ENCODE data around the gene DZIP3. TPM values are rescaled to one million over a fixed set of nuclear protein-coding genes. Genes with fewer than 3 reads are reported as not detected.

DZIP3 gene
- total and polyA plus RNA-seq, 2 donors (not counting 1 experiment from before 2014, with no cell fraction given) = 11.0 to 26.4 TPM

GRCh38 chr3:108566599-108566998 is 22.9 kb upstream of the DZIP3 start:
- Histone ChIP-seq H3K27ac (ENCODE audit: insufficient read depth, low read length) (no peak overlapping the region), H4K20me1 (ENCODE audit: control insufficient read depth, extremely low read depth, insufficient read depth, low read length) (no peaks in the 10 kb centered on the region), H3K4me3 (replicated peaks in 1 of 4; ENCODE audit: control extremely low read depth in 1 of 4, insufficient read depth in 1 of 4, low read depth in 3 of 4, low read length in 4 of 4) (no peak overlapping the region), H3K9ac (ENCODE audit: insufficient read depth, low read length) (no peak overlapping the region), H3K27me3 (ENCODE audit: control insufficient read depth, insufficient read depth, low read length) (no peaks in the 10 kb centered on the region), H3K36me3 (ENCODE audit: control insufficient read depth, insufficient read depth, low read length) (no peaks in the 10 kb centered on the region), H3K79me2 (ENCODE audit: control insufficient read depth, insufficient read depth, low read length) (no peaks in the 10 kb centered on the region), H3K4me2 (ENCODE audit: extremely low read depth, insufficient read depth, low read length) (no peak overlapping the region), H3K4me1 (ENCODE audit: control insufficient read depth, extremely low read depth, insufficient read depth, low read length) (no peaks in the 10 kb centered on the region), H2AFZ (ENCODE audit: low read length) (no peak overlapping the region), H3K9me3 (ENCODE audit: control insufficient read depth, insufficient read depth, low read depth, low read length) (no peaks in the 10 kb centered on the region)
- TF ChIP-seq EZH2 (IDR thresholded peaks at IDR 0.05; ENCODE audit: low read length, missing control alignments) (no peak), CTCF (conservative IDR thresholded peaks at IDR 0.05 in 1 of 2, IDR thresholded peaks at IDR 0.05 in 1 of 2; ENCODE audit: low read depth in 1 of 2, low read length in 2 of 2) (no peak)
- no peak for DNase-seq (ENCODE audit: low read depth in 2 of 2)

GRCh38 chr3:108569336-108569735 is 20.2 kb upstream of the DZIP3 start:
- H4K20me1 ChIP-seq (ENCODE audit: control insufficient read depth, extremely low read depth, insufficient read depth, low read length) = no peaks in the 10 kb centered on the region
- no peaks in the 10 kb centered on the region for H3K4me1 ChIP-seq (ENCODE audit: control insufficient read depth, extremely low read depth, insufficient read depth, low read length)
- no peak overlapping the region for H3K9ac ChIP-seq (ENCODE audit: insufficient read depth, low read length)
- H3K27me3 ChIP-seq (ENCODE audit: control insufficient read depth, insufficient read depth, low read length) = no peaks in the 10 kb centered on the region
- H3K27ac ChIP-seq (ENCODE audit: insufficient read depth, low read length) = no peak overlapping the region
- H3K9me3 ChIP-seq (ENCODE audit: control insufficient read depth, insufficient read depth, low read depth, low read length) = no peaks in the 10 kb centered on the region
- no peak overlapping the region for H3K4me3 ChIP-seq (replicated peaks in 1 of 4; ENCODE audit: control extremely low read depth in 1 of 4, insufficient read depth in 1 of 4, low read depth in 3 of 4, low read length in 4 of 4)
- no peaks in the 10 kb centered on the region for H3K36me3 ChIP-seq (ENCODE audit: control insufficient read depth, insufficient read depth, low read length)
- no peak for DNase-seq (ENCODE audit: low read depth in 2 of 2)
- H2AFZ ChIP-seq (ENCODE audit: low read length) = no peak overlapping the region
- H3K79me2 ChIP-seq (ENCODE audit: control insufficient read depth, insufficient read depth, low read length) = no peaks in the 10 kb centered on the region
- TF ChIP-seq CTCF (conservative IDR thresholded peaks at IDR 0.05 in 1 of 2, IDR thresholded peaks at IDR 0.05 in 1 of 2; ENCODE audit: low read depth in 1 of 2, low read length in 2 of 2) (no peak), EZH2 (IDR thresholded peaks at IDR 0.05; ENCODE audit: low read length, missing control alignments) (no peak)
- no peak overlapping the region for H3K4me2 ChIP-seq (ENCODE audit: extremely low read depth, insufficient read depth, low read length)

- no peak overlapping the region for H3K4me2 ChIP-seq (ENCODE audit: extremely low read depth, insufficient read depth, low read length)
- H2AFZ ChIP-seq (ENCODE audit: low read length) = no peak overlapping the region
- H3K27me3 ChIP-seq (ENCODE audit: control insufficient read depth, insufficient read depth, low read length) = no peaks in the 10 kb centered on the region
- H3K4me1 ChIP-seq (ENCODE audit: control insufficient read depth, extremely low read depth, insufficient read depth, low read length) = no peaks in the 10 kb centered on the region
- H4K20me1 ChIP-seq (ENCODE audit: control insufficient read depth, extremely low read depth, insufficient read depth, low read length) = no peaks in the 10 kb centered on the region
- H3K4me3 ChIP-seq (replicated peaks in 1 of 4; ENCODE audit: control extremely low read depth in 1 of 4, insufficient read depth in 1 of 4, low read depth in 3 of 4, low read length in 4 of 4) = no peak overlapping the region
- H3K27ac ChIP-seq (ENCODE audit: insufficient read depth, low read length) = no peak overlapping the region
- H3K36me3 ChIP-seq (ENCODE audit: control insufficient read depth, insufficient read depth, low read length) = peaks cover 2% of the 10 kb centered on the region
- TF ChIP-seq EZH2 (IDR thresholded peaks at IDR 0.05; ENCODE audit: low read length, missing control alignments) (no peak), CTCF (conservative IDR thresholded peaks at IDR 0.05 in 1 of 2, IDR thresholded peaks at IDR 0.05 in 1 of 2; ENCODE audit: low read depth in 1 of 2, low read length in 2 of 2) (no peak)
- no peak for DNase-seq (ENCODE audit: low read depth in 2 of 2)
- H3K9me3 ChIP-seq (ENCODE audit: control insufficient read depth, insufficient read depth, low read depth, low read length) = no peaks in the 10 kb centered on the region
- no peaks in the 10 kb centered on the region for H3K79me2 ChIP-seq (ENCODE audit: control insufficient read depth, insufficient read depth, low read length)
- H3K9ac ChIP-seq (ENCODE audit: insufficient read depth, low read length) = no peak overlapping the region
Observed at GRCh38 chr3:108578064-108578463, 11.5 kb upstream of the DZIP3 start.
